Cardiac atrium fibroblast (primary cell): Measurements from ENCODE around the gene WDFY2. TPM values are rescaled to one million over a fixed set of nuclear protein-coding genes. Genes with fewer than 3 reads are reported as not detected.

Source experiments
- total RNA-seq: library from RNA; depleted of rRNA; stranded (reverse); fragments of >200 nt; gene quantifications from 2 replicates; pipeline ENCODE4 v1.2.3, GENCODE V29; 2015

The WDFY2 gene
- total RNA-seq = 2.5 and 40.2 TPM in 2 replicates

DNA sequence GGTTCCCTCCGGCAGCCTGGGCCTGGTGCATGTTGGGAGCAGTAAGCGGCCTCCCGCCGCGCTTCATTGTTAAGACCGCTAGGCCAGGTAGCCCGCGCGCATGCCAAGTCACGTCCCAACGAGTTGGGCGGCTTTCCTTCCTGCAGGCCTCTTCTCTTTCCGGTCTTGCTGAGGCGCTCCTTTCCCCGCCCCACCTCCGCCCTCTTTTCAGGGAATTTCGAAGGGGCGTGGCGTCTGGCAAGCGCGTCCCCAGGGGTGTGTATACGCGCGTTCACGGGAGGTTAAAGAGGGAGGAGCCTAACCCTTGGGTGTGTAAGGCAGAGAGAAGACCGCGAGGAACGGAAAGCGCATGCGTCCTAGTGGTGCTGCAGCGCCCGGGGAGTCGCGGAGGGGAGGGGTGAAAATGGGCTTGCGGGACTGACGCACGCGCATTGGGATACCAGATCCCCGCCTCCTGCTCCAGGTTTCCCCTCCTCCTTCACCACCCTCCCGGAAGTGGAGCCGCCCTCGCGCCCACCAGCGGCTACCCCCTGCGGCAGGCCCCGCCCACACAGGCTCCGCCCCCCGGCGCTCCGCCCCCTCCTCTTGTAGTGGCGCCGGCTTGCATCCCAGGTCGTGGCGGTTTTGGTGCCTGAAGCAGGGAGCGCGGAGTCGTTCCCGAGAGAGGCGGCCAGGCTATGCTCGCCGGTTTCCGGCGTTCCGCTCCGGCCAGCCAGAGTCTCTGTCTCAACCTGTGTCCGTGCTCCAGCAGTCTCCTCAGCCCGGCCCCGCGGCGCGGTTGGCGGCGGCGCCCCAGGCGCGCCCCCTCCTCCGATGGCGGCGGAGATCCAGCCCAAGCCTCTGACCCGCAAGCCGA, at the start of gene WDFY2:
TSS of gene WDFY2 (plus strand) at position 588 of the 856 bp plus-strand sequence. CDS start at position 814, 226 bp downstream.

GRCh38 chr13:51803422-51804294, 219.4 kb downstream of the WDFY2 start, which contains the start of gene DHRS12:
TSS of gene DHRS12 (minus strand) at chr13:51804163. CDS start at chr13:51799659, 4,504 bp downstream.

Other genes with a start within 250 kb of the WDFY2 start
- not detected in 2 replicates for gene SERPINE3, start 244.8 kb upstream of the WDFY2 start, total RNA-seq
- 17.7 and 26.9 TPM in 2 replicates for gene INTS6, start 131.4 kb upstream of the WDFY2 start, total RNA-seq
- 0.54 and 9.6 TPM in 2 replicates for gene DHRS12, start 219.7 kb downstream of the WDFY2 start, total RNA-seq